Measurements from ENCODE around the gene SCLY.
A peak's percentile ranks its signal among the peaks of the same experiment; 100 is the strongest.

The SCLY gene

GRCh38 chr2:238069021-238069709 is 8.4 kb downstream of the SCLY start:
- no peak for DNase-seq

- DNase-seq, result no peak
Observed at GRCh38 chr2:238069877-238070276, 9.1 kb downstream of the SCLY start.

- DNase-seq, result no peak
Observed at GRCh38 chr2:238075397-238075796, 14.6 kb downstream of the SCLY start.

GRCh38 chr2:238077292-238077691 is 16.5 kb downstream of the SCLY start:
- DNase-seq, result no peak

GRCh38 chr2:238079874-238080327 is 19.1 kb downstream of the SCLY start:
- DNase-seq, result no peak

- DNase-seq, result no peak
Observed at GRCh38 chr2:238080518-238080917, 19.7 kb downstream of the SCLY start.

- DNase-seq, result peak in 8 of 51 donors; percentile 5 to 30 (median 14)
Observed at GRCh38 chr2:238081150-238081549, 20.3 kb downstream of the SCLY start.

- peak in 1 of 51 donors; percentile 8 for DNase-seq
Observed at GRCh38 chr2:238081561-238081960, 20.8 kb downstream of the SCLY start.

GRCh38 chr2:238082151-238082550 is 21.4 kb downstream of the SCLY start:
- no peak for DNase-seq

- DNase-seq, result no peak
Observed at GRCh38 chr2:238082827-238083226, 22.0 kb downstream of the SCLY start.

GRCh38 chr2:238083919-238084318 is 23.1 kb downstream of the SCLY start:
- DNase-seq, result no peak

GRCh38 chr2:238084761-238085160 is 24.0 kb downstream of the SCLY start:
- no peak for DNase-seq

- DNase-seq, result no peak
Observed at GRCh38 chr2:238085899-238086298, 25.1 kb downstream of the SCLY start.

GRCh38 chr2:238087211-238087610 is 26.4 kb downstream of the SCLY start:
- no peak for DNase-seq

GRCh38 chr2:238090887-238091286 is 30.1 kb downstream of the SCLY start:
- DNase-seq, result no peak

- no peak for DNase-seq
Observed at GRCh38 chr2:238091436-238092060, 30.7 kb downstream of the SCLY start.

GRCh38 chr2:238092486-238093035 is 31.8 kb downstream of the SCLY start:
- DNase-seq, result no peak

- no peak for DNase-seq
Observed at GRCh38 chr2:238093181-238094140, 32.7 kb downstream of the SCLY start.

GRCh38 chr2:238094438-238095022 is 33.7 kb downstream of the SCLY start:
- DNase-seq, result no peak

GRCh38 chr2:238095143-238095542 is 34.3 kb downstream of the SCLY start:
- DNase-seq, result no peak

GRCh38 chr2:238096311-238097011 is 35.7 kb downstream of the SCLY start:
- DNase-seq, result peak in 2 of 51 donors; percentile 5 to 14
